ENCODE results near the gene ZMYND8.

DNA sequence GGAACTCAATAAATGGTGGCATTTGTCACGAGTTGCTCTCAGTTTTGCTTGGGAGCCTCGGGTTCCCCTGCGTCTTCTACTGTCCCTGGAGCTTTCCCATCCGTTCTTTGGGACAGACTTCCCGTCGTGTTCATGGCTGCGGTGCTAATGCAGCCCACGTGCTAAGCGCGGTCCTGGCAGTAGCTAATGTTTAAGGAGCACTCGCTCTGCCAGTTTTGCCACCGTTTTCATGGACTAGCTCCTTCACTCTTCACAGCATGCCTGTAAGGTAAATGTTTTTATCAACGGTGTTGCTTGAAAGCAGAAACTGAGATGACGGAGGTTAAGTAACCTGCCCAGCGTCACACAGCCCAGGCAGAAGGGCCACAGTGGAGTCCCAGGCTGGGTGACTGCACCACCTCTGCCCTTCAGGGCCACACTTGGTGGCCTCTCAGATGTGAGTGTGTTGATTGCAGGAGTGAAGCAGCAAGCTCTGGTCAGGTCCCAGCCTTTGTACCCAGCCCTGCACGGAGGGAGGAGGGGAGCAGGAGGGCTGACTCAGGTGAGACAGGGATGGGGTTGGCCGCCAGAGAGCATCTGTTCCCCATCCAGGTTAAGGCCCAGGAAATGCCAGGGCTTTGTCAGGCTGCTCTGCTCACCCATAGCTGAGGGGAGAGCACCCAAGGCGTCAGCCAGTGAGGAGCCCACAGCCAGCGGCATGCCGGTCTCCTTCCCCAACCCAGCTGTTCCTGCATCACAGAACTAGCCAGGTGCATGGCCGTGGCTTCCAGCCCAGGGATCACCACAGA is 181.8 kb downstream of the ZMYND8 start:
- TF ChIP-seq, protein P1, sequence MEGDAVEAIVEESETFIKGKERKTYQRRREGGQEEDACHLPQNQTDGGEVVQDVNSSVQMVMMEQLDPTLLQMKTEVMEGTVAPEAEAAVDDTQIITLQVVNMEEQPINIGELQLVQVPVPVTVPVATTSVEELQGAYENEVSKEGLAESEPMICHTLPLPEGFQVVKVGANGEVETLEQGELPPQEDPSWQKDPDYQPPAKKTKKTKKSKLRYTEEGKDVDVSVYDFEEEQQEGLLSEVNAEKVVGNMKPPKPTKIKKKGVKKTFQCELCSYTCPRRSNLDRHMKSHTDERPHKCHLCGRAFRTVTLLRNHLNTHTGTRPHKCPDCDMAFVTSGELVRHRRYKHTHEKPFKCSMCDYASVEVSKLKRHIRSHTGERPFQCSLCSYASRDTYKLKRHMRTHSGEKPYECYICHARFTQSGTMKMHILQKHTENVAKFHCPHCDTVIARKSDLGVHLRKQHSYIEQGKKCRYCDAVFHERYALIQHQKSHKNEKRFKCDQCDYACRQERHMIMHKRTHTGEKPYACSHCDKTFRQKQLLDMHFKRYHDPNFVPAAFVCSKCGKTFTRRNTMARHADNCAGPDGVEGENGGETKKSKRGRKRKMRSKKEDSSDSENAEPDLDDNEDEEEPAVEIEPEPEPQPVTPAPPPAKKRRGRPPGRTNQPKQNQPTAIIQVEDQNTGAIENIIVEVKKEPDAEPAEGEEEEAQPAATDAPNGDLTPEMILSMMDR (IDR thresholded peaks at IDR 0.05) = no peak
- no peak for TF ChIP-seq POLR2A (IDR thresholded peaks at IDR 0.05)

Data from Peyer's patch (tissue), 4 donors.